LNCAP (cell line): ENCODE results near the gene NEUROD4.

ENCODE experiments used
- CTCF ChIP-seq: fragments of 450-650 bp; IDR thresholded peaks from 2 replicates; pipeline ENCODE4 v1.5.1; 2017; ENCODE audit warnings: mild to moderate bottlenecking

Gene NEUROD4

GRCh38 chr12:55057481-55057880 is 37.7 kb downstream of the NEUROD4 start:
- no peak for TF ChIP-seq CTCF

GRCh38 chr12:55058082-55058481 is 38.3 kb downstream of the NEUROD4 start:
- TF ChIP-seq CTCF: no peak

- no peak for TF ChIP-seq CTCF
Measured at GRCh38 chr12:55058776-55059175, 39.0 kb downstream of the NEUROD4 start.

GRCh38 chr12:55060470-55060869 is 40.7 kb downstream of the NEUROD4 start:
- no peak for TF ChIP-seq CTCF

GRCh38 chr12:55061024-55061423 is 41.2 kb downstream of the NEUROD4 start:
- TF ChIP-seq CTCF: no peak

GRCh38 chr12:55063291-55063690 is 43.5 kb downstream of the NEUROD4 start:
- TF ChIP-seq CTCF: no peak

GRCh38 chr12:55065535-55065934 is 45.8 kb downstream of the NEUROD4 start:
- no peak for TF ChIP-seq CTCF

GRCh38 chr12:55067701-55068100 is 47.9 kb downstream of the NEUROD4 start:
- no peak for TF ChIP-seq CTCF
